HG03442 (cell line): ENCODE measurements around the gene KAZN.
A peak's percentile ranks its signal among the peaks of the same experiment; 100 is the strongest.
"Not testable (repeated sequence)": the region's sequence is repeated elsewhere in the genome, so short reads cannot be mapped to it uniquely, and the experiment has no call there.

ENCODE experiments used
- ATAC-seq: cut with Tn5 transposase; IDR thresholded peaks from one replicate; pipeline ENCODE4 v1.9.1; 2021; ENCODE audit warnings: mild to moderate bottlenecking, moderate library complexity; ENCODE audit not compliant: unreplicated experiment

The KAZN gene

DNA sequence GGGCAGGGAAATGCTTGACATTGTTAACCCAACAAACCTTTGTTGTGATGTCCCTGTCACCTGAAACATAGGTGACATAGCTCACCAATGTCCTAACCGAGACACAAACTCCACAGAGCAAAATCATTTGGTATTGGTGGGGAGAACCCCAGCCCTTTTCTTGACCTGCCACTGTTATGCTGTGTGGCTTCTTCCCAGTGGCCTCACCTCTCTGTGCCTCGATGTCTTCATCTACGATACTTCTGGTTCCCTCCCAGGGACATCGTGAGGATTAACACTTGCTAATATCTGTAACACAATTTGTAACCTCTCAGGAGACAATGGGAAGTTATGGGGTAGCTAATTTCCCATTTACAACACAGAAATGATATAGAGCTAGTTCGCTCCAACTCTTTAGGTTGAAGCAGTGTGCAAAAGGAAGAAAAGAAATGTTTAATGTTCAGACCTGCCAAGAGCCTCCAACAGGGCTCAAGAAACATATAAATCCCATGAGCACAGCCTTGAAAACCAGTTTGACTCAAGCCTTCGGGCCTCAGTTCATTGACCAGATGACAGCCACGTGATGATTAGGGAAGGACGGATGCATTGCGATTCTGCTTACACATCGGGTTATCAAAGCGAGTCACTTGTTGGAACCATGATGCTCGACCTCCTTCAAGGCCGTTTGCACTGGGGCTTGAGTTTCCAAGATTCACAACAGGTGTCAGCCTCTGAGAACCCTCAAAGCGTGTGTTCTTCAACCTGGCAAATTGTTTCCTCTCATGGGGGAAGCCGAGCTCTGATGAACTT is 517.3 kb downstream of the KAZN start:
- ATAC-seq: no peak

DNA sequence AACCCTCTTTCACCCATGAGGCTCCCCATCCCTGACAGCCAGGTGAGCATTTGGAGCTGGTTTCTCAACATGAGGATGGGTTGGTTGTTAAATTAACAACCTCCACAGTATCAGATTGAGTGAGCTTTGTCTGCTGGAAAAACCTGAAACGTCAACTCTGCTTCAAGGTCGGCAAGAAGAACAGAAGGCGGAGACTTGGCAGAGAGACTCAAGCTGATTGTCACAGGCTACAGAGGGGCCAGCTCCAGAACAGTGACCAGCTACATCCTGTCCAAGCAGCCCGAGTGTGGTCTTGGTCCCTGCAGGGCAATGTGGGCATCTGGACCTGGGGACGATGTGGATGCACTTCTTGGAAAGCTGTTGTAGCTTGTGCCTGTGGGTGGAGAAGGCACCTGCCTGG is 518.5 kb downstream of the KAZN start:
- no peak for ATAC-seq

DNA sequence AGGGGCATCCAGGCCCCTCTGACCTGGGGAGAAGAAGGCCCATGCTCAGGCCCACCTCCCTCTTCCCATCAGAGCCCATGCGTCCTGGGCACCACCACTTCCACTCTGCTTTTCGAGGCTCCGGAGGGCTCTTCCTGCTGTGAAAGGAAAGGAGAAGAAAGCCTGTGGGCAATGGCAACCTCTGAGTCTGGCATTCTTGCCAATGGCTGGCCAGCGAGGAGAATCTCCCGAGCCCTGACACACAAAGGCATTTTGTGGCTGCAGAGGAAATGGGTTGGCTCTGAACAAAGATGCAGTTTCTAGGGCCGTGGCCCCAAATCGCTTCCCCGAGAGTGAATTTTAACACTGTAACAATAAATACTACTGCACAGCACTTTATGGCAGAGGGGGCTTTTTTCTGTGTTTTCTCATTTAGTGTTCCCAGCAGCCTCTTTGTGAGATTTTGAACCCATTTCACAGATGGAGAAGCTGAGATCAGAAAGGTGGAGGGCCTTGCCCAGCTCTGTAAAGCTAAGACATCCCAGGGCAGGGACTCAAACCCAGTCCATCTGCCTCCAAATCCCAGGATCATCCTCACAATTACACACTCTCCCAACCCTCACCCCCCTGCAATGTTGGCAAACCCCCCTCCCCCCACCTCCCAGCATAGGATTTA is 519.3 kb downstream of the KAZN start:
- no peak for ATAC-seq

DNA sequence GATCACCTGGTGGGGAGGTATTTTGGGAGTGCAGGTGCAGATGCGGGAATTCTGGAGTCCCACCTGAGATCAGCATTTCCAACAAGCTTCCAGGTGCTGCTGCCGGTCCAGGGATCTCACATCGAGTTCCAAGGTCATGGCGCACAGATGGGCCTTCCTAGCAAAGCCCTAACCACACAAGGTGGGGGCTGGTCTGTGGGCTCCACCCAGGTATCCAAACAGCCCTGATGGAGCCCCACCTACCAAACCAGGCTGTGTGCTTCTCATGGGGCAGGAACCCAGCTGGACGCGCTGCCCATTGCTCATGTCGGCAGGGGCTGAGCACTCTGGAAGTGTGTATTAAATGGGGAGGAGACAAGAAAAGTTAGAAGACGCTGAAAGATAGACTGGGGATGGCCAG is 520.1 kb downstream of the KAZN start:
- ATAC-seq: no peak

GRCh38 chr1:15120251-15120945 is 521.9 kb downstream of the KAZN start:
- no peak for ATAC-seq

GRCh38 chr1:15122331-15122730 is 523.8 kb downstream of the KAZN start:
- no peak for ATAC-seq

DNA sequence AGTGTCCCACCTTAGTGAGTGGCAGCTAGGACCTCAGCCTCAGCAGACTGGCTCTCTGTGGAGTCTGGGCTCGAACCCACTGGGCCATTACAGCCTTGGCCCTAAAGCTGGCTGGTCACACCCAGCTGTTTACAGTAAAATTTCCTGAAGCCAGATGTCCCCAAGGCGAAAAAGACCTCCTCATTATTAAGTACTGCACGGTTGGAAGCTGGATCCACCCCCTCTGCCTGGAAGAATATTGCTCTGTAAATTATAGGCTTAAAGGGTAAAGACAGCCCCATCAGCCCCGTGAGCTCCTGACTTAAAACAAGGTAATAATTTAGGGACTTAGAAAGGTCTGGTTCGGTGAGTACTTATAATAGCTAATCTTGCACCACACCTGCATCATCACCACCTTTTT is 524.8 kb downstream of the KAZN start:
- ATAC-seq: no peak

GRCh38 chr1:15123925-15124324 is 525.4 kb downstream of the KAZN start:
- no peak for ATAC-seq

GRCh38 chr1:15124362-15125100 is 526.0 kb downstream of the KAZN start:
- ATAC-seq: no peak

GRCh38 chr1:15125101-15125745 is 526.7 kb downstream of the KAZN start:
- no peak for ATAC-seq

DNA sequence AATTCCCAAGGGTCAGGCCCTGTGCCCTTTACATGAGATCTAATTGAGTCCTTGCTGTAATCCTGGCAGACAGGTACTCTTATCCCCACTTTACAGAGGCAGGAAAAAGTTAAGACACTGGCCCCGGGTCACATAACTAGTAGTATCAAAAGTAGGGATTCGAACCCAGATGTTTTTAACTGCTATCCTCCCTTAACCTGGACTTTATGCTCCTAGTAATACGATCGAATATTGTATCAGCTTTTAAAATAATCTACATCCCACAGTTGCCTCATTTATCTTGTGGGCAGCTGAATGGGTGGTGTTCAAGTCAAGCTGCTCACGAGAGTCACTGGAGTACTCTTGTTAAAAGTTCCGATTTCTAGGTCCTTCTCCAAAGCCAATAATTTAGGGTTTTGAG is 529.6 kb downstream of the KAZN start:
- ATAC-seq: no peak

GRCh38 chr1:15128520-15129313 is 530.2 kb downstream of the KAZN start:
- ATAC-seq: peak; percentile 65

GRCh38 chr1:15129944-15130343 is 531.5 kb downstream of the KAZN start:
- ATAC-seq: no peak

DNA sequence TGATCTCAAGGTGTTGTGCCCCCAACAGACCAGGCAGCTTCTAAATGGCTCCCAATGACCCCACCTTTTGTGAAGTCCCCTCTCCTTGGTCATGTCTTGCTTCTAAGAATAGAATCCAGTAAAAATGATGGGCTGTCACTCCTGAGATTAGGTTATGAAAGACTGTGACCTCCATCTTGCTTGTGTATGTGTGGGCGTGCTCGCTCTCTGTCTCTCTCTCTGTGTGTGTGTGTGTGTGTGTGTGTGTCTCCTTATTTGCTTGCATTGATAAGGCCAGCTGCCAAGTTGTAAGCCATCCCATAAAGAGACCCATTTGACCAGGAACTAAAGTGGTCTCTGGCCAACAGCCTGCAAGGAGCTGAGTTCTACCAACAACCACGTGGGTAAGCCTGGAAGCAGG is 532.1 kb downstream of the KAZN start:
- ATAC-seq: no peak

GRCh38 chr1:15132965-15133364 is 534.5 kb downstream of the KAZN start:
- no peak for ATAC-seq

- no peak for ATAC-seq
Observed at GRCh38 chr1:15134285-15134684, 535.8 kb downstream of the KAZN start.

DNA sequence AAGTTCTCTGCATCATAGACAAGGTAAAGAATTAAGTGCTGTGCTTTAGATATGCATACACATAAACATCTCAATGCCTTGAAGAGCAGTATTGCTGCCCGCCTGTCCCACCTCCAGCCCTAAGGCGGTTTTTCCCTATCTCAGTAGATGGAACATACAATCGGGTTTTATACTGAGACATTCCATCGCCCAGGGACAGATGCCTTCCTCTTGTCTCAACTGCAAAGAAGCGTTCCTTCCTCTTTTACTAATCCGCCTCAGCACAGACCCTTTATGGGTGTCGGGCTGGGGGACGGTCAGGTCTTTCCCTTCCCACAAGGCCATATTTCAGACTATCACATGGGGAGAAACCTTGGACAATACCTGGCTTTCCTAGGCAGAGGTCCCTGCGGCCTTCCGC is 537.1 kb downstream of the KAZN start:
- not testable (repeated sequence) for ATAC-seq

GRCh38 chr1:15137809-15138208 is 539.3 kb downstream of the KAZN start:
- ATAC-seq: no peak

DNA sequence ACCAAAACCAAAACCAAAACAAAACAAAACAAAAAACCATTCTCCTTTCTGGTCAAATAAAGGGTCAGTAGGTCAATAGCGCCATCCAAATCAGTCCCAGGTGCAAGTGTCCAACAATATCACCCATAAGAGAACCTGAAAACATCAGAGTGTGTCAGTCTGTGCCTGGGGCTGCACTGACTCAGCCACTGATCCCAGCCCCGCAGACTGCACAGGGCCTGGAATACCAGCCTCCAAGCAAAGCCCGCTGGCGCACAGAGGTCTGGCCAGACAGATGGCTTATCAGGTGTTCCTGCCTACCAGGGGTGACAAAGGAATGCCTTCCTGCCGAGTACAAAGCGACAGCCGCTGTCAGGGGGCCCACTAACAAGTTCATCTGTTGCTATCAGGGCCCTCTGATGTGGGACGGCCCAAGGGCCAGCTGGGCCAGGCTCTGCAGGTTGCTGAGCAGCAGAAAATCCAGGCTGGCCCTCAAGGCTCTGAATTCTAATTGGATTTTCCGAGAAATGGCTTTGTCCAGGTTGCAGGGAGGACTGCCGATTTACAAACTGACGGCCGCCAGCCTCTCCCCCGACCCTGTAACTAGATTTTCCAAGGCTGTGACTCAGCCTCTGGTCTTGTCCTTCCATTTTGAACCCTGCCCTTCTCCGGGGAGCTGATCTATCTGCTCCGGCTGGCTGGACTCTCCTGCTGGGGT is 541.3 kb downstream of the KAZN start:
- ATAC-seq: no peak
